GM21737 (cell line): Measurements from ENCODE around the gene PLCZ1.
"Not testable (repeated sequence)": the region's sequence is repeated elsewhere in the genome, so short reads cannot be mapped to it uniquely, and the experiment has no call there.

Experiments used
- ATAC-seq: cut with Tn5 transposase; IDR thresholded peaks from one replicate; pipeline ENCODE4 v1.9.1; 2021; ENCODE audit warnings: mild to moderate bottlenecking, moderate library complexity; ENCODE audit not compliant: unreplicated experiment

PLCZ1 gene

DNA sequence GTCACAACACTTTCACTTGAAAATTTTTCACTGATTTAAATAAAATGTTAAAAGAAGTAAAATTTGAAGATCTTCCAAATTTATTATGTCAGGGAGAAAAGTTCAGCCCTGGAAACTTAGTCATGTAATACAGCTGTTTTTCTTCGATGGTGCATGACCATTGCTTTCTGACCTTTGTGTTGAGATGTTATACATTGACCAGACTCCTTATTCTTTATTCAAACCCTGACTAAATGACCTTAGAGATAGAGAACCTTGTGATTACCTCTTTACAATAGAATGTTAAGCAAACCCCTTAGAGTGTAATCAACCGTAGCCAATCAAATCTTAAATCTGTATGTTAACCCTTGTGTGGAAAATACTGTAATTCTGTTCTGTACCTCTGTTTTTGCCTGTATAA, 34.5 kb downstream of the PLCZ1 start:
- ATAC-seq, result no peak

- no peak for ATAC-seq
Measured at GRCh38 chr12:18700271-18700670, 37.5 kb downstream of the PLCZ1 start.

- ATAC-seq, result no peak
Measured at GRCh38 chr12:18696971-18697602, 40.7 kb downstream of the PLCZ1 start.

GRCh38 chr12:18693986-18694385, 43.8 kb downstream of the PLCZ1 start:
- not testable (repeated sequence) for ATAC-seq

GRCh38 chr12:18690653-18691052, 47.2 kb downstream of the PLCZ1 start:
- ATAC-seq, result no peak

GRCh38 chr12:18689771-18690170, 48.0 kb downstream of the PLCZ1 start:
- ATAC-seq, result no peak

DNA sequence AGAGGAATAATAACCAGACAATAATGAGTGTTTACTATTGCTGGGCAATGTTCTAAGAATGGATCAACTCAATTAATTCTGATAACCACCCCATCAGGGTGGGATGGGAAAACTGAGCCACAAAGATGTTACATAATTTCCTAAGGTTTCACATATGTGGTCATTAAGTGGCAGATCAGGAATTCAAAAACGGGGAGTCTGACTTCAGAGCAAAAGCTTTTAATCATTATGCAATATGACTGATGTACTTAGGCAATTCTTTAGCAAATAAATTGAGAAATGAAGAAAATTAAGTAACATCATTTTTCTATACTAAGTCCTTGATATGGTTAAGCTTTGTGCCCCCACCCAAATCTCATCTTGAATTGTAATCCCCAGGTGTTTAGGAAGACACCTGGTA, 53.4 kb downstream of the PLCZ1 start:
- ATAC-seq, result no peak

DNA sequence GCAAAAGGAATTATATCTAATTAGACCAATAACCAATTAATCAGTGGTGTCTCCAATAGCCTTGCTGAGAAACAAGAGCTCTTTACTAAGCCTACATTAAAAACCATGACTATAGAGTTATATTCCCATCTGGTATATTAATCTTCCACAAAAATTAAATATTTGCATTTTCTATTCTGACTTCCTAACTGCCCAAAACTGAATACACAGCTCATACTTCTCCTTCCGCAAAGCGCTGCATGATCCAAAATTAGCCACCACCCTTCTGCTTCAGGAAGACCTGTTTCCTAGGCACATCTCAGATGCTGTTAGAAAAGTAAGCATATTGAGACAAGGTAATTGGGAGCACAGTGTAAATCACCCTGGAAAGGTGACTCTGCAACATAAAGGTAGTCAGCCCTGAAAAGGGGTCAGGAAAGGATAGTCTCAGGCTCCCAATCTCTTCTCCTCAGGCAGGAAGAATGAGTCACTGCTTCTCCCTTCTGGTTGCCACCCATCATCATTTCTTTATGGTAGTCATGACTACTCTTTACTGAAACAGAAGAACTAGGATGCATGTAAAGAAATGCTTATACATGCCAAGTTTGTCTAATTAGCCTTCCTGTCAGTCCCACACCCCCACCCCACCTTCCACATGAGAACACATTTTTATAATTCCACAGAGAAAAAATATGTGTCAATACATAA, 54.3 kb downstream of the PLCZ1 start:
- no peak for ATAC-seq

- no peak for ATAC-seq
Measured at GRCh38 chr12:18681818-18682217, 56.0 kb downstream of the PLCZ1 start.

GRCh38 chr12:18676996-18677588, 60.7 kb downstream of the PLCZ1 start:
- ATAC-seq, result no peak

DNA sequence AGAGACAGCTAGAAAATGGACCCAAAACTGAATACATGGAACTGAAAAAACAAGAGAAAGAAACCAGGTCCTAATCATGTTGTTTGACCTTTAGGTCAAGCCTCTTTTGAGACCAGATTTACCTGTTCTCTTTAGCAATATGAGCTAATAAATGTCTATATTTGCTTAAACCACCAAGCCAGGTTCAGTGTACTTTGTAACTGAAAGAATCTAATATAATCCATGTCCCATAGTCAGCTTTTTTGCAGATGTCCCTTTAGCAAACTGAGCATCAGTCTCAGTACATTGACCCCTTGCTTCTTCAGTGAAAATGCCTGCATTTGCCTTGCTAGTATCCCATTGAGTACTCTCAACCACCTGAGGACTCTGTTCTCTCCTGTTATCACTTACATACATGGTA, 61.7 kb downstream of the PLCZ1 start:
- no peak for ATAC-seq

DNA sequence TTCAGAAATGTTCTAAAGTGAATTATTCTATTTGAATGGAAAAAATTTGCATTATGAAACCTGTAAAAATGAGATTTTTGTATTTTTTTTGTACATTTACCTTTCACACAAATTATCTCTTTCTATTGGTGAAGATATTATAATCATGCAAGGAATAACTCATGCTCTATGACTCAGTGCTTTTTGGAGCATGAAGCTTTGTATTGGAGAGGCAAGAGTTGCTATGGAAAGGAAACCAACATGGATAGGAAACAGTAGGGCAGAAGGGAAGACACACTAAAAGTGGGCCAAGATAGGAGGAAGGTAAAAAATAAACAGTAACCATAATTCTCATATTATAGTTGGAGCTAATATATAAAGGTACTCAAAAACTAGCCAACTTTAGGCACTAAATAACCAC, 79.0 kb downstream of the PLCZ1 start:
- ATAC-seq, result no peak

DNA sequence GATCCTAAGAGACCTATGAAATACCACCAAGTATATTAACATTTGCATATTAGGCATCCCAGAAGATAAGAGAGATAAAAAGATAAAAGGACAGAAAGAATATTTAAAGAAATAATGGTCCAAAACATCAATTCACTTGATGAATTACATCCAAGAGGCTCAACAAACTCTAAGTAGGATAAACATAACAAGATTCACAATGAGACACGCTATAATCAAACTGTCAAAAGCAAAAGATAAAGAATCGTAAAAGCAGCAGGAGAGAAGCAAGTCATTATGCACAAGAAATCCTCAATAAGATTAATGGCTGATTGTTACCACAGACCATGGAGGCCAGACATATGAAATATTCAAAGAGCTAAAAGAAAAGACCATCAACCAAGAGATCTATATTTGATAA, 79.6 kb downstream of the PLCZ1 start:
- no peak for ATAC-seq

GRCh38 chr12:18655351-18655750, 82.5 kb downstream of the PLCZ1 start:
- ATAC-seq, result no peak

GRCh38 chr12:18653465-18653864, 84.3 kb downstream of the PLCZ1 start:
- no peak for ATAC-seq

DNA sequence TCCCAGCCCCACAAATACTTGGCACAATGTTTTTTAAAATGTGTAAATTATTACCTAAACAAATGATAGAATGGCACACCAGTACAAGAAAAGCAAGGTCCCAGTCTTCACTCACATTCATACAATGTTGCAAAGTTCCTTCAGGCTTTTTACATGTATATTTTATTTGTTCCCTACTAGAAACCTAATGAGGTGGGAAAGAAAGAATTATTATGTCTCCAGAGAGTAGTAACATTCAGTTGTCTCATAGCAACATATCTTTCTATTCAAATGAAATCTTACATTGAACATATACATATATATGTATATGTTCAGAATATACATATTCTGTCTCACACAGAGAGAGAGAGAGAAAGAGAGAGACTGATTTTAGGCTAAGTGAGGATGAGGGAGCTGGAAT, 85.2 kb downstream of the PLCZ1 start:
- no peak for ATAC-seq

- ATAC-seq, result no peak
Measured at GRCh38 chr12:18651525-18651924, 86.3 kb downstream of the PLCZ1 start.

DNA sequence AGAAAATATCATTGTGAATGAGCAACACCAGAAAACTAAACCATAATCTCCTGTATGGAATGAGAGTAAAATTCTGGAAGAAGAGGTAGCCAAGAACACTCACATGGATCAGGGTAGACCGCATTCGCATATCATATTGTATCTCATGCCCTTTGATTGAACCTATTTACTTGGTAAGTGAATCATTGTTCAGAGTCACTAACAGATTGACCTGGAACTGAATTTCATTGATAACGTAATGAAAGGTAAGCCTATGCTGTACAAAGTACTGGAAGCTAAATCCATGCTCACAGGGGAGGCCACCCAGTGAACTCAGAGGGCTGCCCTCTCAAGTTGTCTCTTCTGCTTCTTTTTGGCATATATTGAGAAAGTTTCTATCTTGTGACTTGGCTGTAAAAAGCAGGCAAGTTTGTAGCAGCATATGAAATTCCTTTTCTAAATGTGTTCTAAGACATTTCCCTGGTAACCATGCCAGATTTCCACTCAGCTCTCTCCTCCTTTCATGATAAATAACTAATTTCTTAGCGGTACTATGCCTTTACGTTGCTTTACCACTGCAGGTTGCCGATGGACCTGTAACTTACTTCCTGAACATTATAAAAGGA, 91.4 kb downstream of the PLCZ1 start:
- no peak for ATAC-seq

DNA sequence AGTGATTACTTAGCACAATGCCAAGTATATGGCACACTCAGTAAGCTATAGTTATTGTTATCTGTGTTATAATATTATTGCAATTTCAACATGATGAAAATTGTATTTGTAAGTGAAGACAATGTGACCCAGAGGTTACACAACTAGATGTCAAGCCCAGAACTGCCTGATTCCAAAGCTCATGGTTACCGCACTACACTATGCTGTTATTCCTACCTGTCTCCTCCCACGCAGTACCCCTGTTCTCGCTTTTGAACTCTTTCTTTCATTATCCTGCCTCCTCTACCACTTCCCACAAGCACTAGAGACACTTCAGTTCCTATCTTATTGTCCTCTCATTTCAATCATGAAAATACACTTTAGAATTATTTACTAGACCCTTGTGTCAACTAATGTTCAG, 93.2 kb downstream of the PLCZ1 start:
- no peak for ATAC-seq

- no peak for ATAC-seq
Measured at GRCh38 chr12:18643681-18644080, 94.1 kb downstream of the PLCZ1 start.

DNA sequence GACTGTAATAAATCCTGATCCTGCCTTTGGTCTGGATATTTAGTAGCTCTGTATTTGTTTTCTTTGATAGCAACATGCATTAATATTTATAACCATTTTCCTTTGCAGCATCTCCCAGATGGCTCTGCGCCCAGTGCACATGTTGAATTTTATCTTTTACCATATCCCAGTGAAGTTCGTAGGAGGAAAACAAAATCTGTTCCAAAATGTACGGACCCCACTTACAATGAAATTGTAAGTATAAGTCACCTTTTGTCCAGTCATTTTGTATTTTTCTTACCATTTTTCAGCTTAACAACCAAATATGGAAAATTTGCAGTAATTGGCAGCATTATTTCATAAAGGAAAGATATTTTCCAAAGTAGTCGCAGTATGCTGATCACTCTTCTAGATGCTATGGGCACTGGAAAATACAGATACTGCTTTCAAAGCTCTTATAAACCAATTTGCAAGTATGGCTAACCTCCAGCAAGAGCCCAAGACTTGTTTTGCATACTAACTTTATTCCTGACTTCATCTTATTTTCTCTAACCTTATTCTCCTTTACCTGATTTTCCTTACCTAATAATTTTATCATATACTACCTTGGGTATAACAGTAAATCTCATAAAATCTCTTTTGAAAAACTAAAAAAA, 97.4 kb downstream of the PLCZ1 start:
- ATAC-seq, result no peak

DNA sequence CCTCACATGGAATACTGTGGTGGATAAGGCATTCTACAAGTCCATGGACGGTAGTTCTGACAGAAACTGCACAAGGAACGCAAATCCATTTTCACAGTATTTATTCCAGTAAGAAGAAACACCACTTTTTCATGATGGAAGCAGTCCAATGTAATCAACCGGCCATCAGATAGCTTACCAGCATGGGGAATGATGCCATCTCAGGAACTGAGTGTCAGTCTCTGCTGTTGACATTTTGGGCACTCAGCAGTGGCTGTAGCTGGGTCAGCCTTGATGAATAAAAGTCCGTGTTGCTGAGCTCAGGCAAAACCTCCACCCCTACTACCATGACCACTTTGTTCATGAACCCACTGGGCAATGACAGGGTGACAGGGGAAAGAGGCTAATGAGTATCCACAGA, 103.4 kb downstream of the PLCZ1 start:
- no peak for ATAC-seq
